ENCODE results near the gene ATAD2B. TPM values are rescaled to one million over a fixed set of nuclear protein-coding genes. Genes with fewer than 3 reads are reported as not detected.

The ATAD2B gene
- polyA plus RNA-seq, 3 donors from 2014 or later: 6.0 to 17.5 (median 8.4) TPM

GRCh38 chr2:23823863-23824262 lies 103.1 kb downstream of the ATAD2B start:
- no peak overlapping the region for H3K4me3 Mint-ChIP-seq
- H3K36me3 Mint-ChIP-seq: peaks cover 0 to 11% (median 4%) of the 10 kb centered on the region in 3 donors
- no peaks in the 10 kb centered on the region for H3K27me3 Mint-ChIP-seq (ENCODE audit: low read depth in 3 of 3)
- H3K9me3 Mint-ChIP-seq: no peaks in the 10 kb centered on the region
- DNase-seq: no peak
- no peak overlapping the region for H3K27ac Mint-ChIP-seq
- peaks cover 0 to 5% of the 10 kb centered on the region in 2 donors for H3K4me1 Mint-ChIP-seq

- Mint-ChIP-seq H3K27ac (no peak overlapping the region), H3K27me3 (ENCODE audit: low read depth in 3 of 3) (peaks cover 0 to 1% (median 0%) of the 10 kb centered on the region in 3 donors), H3K4me3 (no peak overlapping the region), H3K36me3 (peaks cover 10% of the 10 kb centered on the region in 3 donors), H3K4me1 (no peaks in the 10 kb centered on the region), H3K9me3 (no peaks in the 10 kb centered on the region)
- DNase-seq: no peak
Measured at GRCh38 chr2:23814963-23815362, 112.0 kb downstream of the ATAD2B start.

- no peak overlapping the region for H3K4me3 Mint-ChIP-seq
- no peak for DNase-seq
- no peaks in the 10 kb centered on the region for H3K4me1 Mint-ChIP-seq
- no peak overlapping the region for H3K27ac Mint-ChIP-seq
- peaks cover 0 to 1% (median 0%) of the 10 kb centered on the region in 3 donors for H3K27me3 Mint-ChIP-seq (ENCODE audit: low read depth in 3 of 3)
- peaks cover 9 to 19% (median 17%) of the 10 kb centered on the region in 3 donors for H3K36me3 Mint-ChIP-seq
- H3K9me3 Mint-ChIP-seq: no peaks in the 10 kb centered on the region
Measured at GRCh38 chr2:23813438-23813837, 113.5 kb downstream of the ATAD2B start.

- DNase-seq: no peak
- peaks cover 7 to 19% (median 18%) of the 10 kb centered on the region in 3 donors for H3K36me3 Mint-ChIP-seq
- no peak overlapping the region for H3K4me3 Mint-ChIP-seq
- no peaks in the 10 kb centered on the region for H3K4me1 Mint-ChIP-seq
- peaks cover 0 to 1% (median 0%) of the 10 kb centered on the region in 3 donors for H3K27me3 Mint-ChIP-seq (ENCODE audit: low read depth in 3 of 3)
- H3K9me3 Mint-ChIP-seq: no peaks in the 10 kb centered on the region
- H3K27ac Mint-ChIP-seq: peak overlapping the region in 1 of 6 donors; percentile 5
Measured at GRCh38 chr2:23809150-23809549, 117.8 kb downstream of the ATAD2B start.

- H3K27ac Mint-ChIP-seq: no peak overlapping the region
- H3K36me3 Mint-ChIP-seq: peaks cover 7 to 18% (median 15%) of the 10 kb centered on the region in 3 donors
Measured at GRCh38 chr2:23806665-23807249, 120.2 kb downstream of the ATAD2B start.

GRCh38 chr2:23806201-23806600 lies 120.7 kb downstream of the ATAD2B start:
- H3K4me3 Mint-ChIP-seq: no peak overlapping the region
- peak overlapping the region in 1 of 6 donors; percentile 48 for H3K27ac Mint-ChIP-seq
- H3K9me3 Mint-ChIP-seq: no peaks in the 10 kb centered on the region
- H3K4me1 Mint-ChIP-seq: no peaks in the 10 kb centered on the region
- DNase-seq: no peak
- H3K27me3 Mint-ChIP-seq (ENCODE audit: low read depth in 3 of 3): no peaks in the 10 kb centered on the region
- H3K36me3 Mint-ChIP-seq: peaks cover 7 to 18% (median 15%) of the 10 kb centered on the region in 3 donors

More at GRCh38 chr2:23806665-23807249, 120.2 kb downstream of the ATAD2B start:
- Mint-ChIP-seq H3K27me3 (ENCODE audit: low read depth in 3 of 3) (no peaks in the 10 kb centered on the region), H3K4me3 (no peak overlapping the region), H3K4me1 (no peaks in the 10 kb centered on the region), H3K9me3 (no peaks in the 10 kb centered on the region)
- DNase-seq: no peak

GRCh38 chr2:23803965-23804542 lies 122.9 kb downstream of the ATAD2B start:
- DNase-seq: no peak
- no peak overlapping the region for H3K4me3 Mint-ChIP-seq
- H3K9me3 Mint-ChIP-seq: no peaks in the 10 kb centered on the region
- H3K36me3 Mint-ChIP-seq: peaks cover 4 to 12% (median 11%) of the 10 kb centered on the region in 3 donors
- peak overlapping the region in 1 of 6 donors; percentile 25 for H3K27ac Mint-ChIP-seq
- H3K4me1 Mint-ChIP-seq: no peaks in the 10 kb centered on the region
- no peaks in the 10 kb centered on the region for H3K27me3 Mint-ChIP-seq (ENCODE audit: low read depth in 3 of 3)

- DNase-seq: no peak
- H3K4me3 Mint-ChIP-seq: no peak overlapping the region
- no peak overlapping the region for H3K27ac Mint-ChIP-seq
- H3K4me1 Mint-ChIP-seq: peaks cover 0 to 3% of the 10 kb centered on the region in 2 donors
- no peaks in the 10 kb centered on the region for H3K9me3 Mint-ChIP-seq
- peaks cover 4 to 16% (median 12%) of the 10 kb centered on the region in 3 donors for H3K36me3 Mint-ChIP-seq
- no peaks in the 10 kb centered on the region for H3K27me3 Mint-ChIP-seq (ENCODE audit: low read depth in 3 of 3)
Measured at GRCh38 chr2:23803264-23803964, 123.5 kb downstream of the ATAD2B start.

- peak overlapping the region in 3 of 6 donors; percentile 45 to 61 (median 48) for H3K27ac Mint-ChIP-seq
- H3K27me3 Mint-ChIP-seq (ENCODE audit: low read depth in 3 of 3): no peaks in the 10 kb centered on the region
- H3K36me3 Mint-ChIP-seq: peaks cover 4 to 23% (median 6%) of the 10 kb centered on the region in 3 donors
Measured at GRCh38 chr2:23801396-23801795, 125.5 kb downstream of the ATAD2B start.

GRCh38 chr2:23794234-23794633 lies 132.7 kb downstream of the ATAD2B start:
- no peak for DNase-seq
- Mint-ChIP-seq H3K36me3 (peaks cover 4 to 15% (median 9%) of the 10 kb centered on the region in 3 donors), H3K27me3 (ENCODE audit: low read depth in 3 of 3) (peaks cover 0 to 3% (median 0%) of the 10 kb centered on the region in 3 donors), H3K4me3 (no peak overlapping the region), H3K27ac (no peak overlapping the region), H3K4me1 (peaks cover 2 to 9% of the 10 kb centered on the region in 2 donors), H3K9me3 (no peaks in the 10 kb centered on the region)

More at GRCh38 chr2:23801396-23801795, 125.5 kb downstream of the ATAD2B start:
- no peak for DNase-seq
- no peak overlapping the region for H3K4me3 Mint-ChIP-seq
- peaks cover 0 to 6% of the 10 kb centered on the region in 2 donors for H3K4me1 Mint-ChIP-seq
- H3K9me3 Mint-ChIP-seq: no peaks in the 10 kb centered on the region

- Mint-ChIP-seq H3K27ac (no peak overlapping the region), H3K9me3 (no peaks in the 10 kb centered on the region), H3K4me3 (no peak overlapping the region), H3K27me3 (ENCODE audit: low read depth in 3 of 3) (peaks cover 0 to 3% (median 0%) of the 10 kb centered on the region in 3 donors), H3K36me3 (peaks cover 4 to 11% (median 5%) of the 10 kb centered on the region in 3 donors), H3K4me1 (peaks cover 9 to 14% of the 10 kb centered on the region in 2 donors)
- no peak for DNase-seq
Measured at GRCh38 chr2:23793476-23793875, 133.4 kb downstream of the ATAD2B start.

GRCh38 chr2:23791030-23791429 lies 135.9 kb downstream of the ATAD2B start:
- Mint-ChIP-seq H3K27ac (peak overlapping the region in 1 of 6 donors; percentile 1), H3K4me3 (no peak overlapping the region), H3K36me3 (peaks cover 2 to 5% (median 4%) of the 10 kb centered on the region in 3 donors)

GRCh38 chr2:23789012-23789411 lies 137.9 kb downstream of the ATAD2B start:
- peak overlapping the region in 2 of 6 donors; percentile 32 to 37 for H3K27ac Mint-ChIP-seq
- H3K27me3 Mint-ChIP-seq (ENCODE audit: low read depth in 3 of 3): peaks cover 0 to 3% (median 0%) of the 10 kb centered on the region in 3 donors
- DNase-seq: no peak
- H3K4me3 Mint-ChIP-seq: no peak overlapping the region
- H3K36me3 Mint-ChIP-seq: peaks cover 11 to 15% (median 13%) of the 10 kb centered on the region in 3 donors
- H3K4me1 Mint-ChIP-seq: peaks cover 27 to 30% of the 10 kb centered on the region in 2 donors
- no peaks in the 10 kb centered on the region for H3K9me3 Mint-ChIP-seq

More at GRCh38 chr2:23791030-23791429, 135.9 kb downstream of the ATAD2B start:
- H3K4me1 Mint-ChIP-seq: peaks cover 27 to 30% of the 10 kb centered on the region in 2 donors
- H3K9me3 Mint-ChIP-seq: no peaks in the 10 kb centered on the region
- peaks cover 0 to 3% (median 0%) of the 10 kb centered on the region in 3 donors for H3K27me3 Mint-ChIP-seq (ENCODE audit: low read depth in 3 of 3)
- DNase-seq: no peak

- Mint-ChIP-seq H3K27me3 (ENCODE audit: low read depth in 3 of 3) (peaks cover 0 to 3% (median 0%) of the 10 kb centered on the region in 3 donors), H3K9me3 (no peaks in the 10 kb centered on the region), H3K36me3 (peaks cover 11 to 15% (median 15%) of the 10 kb centered on the region in 3 donors), H3K27ac (peak overlapping the region; percentile 10 to 62 (median 54)), H3K4me1 (peaks cover 27 to 30% of the 10 kb centered on the region in 2 donors), H3K4me3 (peak overlapping the region in 1 of 5 donors; percentile 9)
- DNase-seq: peak; percentile 12 to 26 (median 26)
Measured at GRCh38 chr2:23788100-23788499, 138.8 kb downstream of the ATAD2B start.

Data from immature natural killer cell (primary cell).